ENCODE measurements around the gene MYRIP. TPM values are rescaled to one million over a fixed set of nuclear protein-coding genes. Genes with fewer than 3 reads are reported as not detected.

The MYRIP gene
- total RNA-seq, 1 experiment from 2014 or later = 0.59 TPM

DNA sequence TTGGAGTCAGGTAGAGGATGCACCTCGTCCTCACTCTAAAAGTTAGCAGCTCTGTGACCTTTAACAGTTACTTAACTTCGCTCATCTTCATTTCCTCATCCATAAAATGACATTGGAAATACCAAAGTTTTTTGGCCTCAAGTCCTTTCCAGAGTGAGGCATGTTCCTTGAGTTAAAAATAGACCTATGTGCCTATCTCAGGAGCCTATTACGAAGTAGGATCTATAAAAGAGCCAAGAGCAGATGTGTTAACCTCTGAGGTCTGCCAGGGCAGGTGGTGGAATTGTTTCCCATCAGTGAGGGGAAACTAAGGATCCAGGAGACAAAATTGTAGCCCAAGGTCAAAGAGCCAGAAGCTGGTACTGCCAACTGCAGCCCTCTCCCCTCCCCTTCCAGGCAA, 379.7 kb downstream of the MYRIP start:
- no peaks in the 10 kb centered on the region for H3K9me3 Mint-ChIP-seq (ENCODE audit: unreplicated experiment)
- CTCF ChIA-PET = no interaction called here
- no peaks in the 10 kb centered on the region for H3K27me3 ChIP-seq (replicated peaks; ENCODE audit: control insufficient read depth, insufficient read depth, low read length)
- POLR2A ChIA-PET = no interaction called here
- H3K4me3 ChIP-seq (ENCODE audit: low read depth, low read length) = no peak overlapping the region
- no peaks in the 10 kb centered on the region for H3K9me3 ChIP-seq
- TF ChIP-seq, protein P1, sequence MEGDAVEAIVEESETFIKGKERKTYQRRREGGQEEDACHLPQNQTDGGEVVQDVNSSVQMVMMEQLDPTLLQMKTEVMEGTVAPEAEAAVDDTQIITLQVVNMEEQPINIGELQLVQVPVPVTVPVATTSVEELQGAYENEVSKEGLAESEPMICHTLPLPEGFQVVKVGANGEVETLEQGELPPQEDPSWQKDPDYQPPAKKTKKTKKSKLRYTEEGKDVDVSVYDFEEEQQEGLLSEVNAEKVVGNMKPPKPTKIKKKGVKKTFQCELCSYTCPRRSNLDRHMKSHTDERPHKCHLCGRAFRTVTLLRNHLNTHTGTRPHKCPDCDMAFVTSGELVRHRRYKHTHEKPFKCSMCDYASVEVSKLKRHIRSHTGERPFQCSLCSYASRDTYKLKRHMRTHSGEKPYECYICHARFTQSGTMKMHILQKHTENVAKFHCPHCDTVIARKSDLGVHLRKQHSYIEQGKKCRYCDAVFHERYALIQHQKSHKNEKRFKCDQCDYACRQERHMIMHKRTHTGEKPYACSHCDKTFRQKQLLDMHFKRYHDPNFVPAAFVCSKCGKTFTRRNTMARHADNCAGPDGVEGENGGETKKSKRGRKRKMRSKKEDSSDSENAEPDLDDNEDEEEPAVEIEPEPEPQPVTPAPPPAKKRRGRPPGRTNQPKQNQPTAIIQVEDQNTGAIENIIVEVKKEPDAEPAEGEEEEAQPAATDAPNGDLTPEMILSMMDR (IDR thresholded peaks at IDR 0.05; ENCODE audit: insufficient read depth in 1 of 2, low read depth in 1 of 2, low read length in 1 of 2, severe bottlenecking in 1 of 2, unreplicated experiment in 1 of 2) = no peak
- H3K4me3 Mint-ChIP-seq (ENCODE audit: unreplicated experiment) = no peak overlapping the region
- no peaks in the 10 kb centered on the region for H3K4me1 Mint-ChIP-seq (ENCODE audit: low read depth, unreplicated experiment)
- no peaks in the 10 kb centered on the region for H3K36me3 Mint-ChIP-seq (ENCODE audit: insufficient read depth, unreplicated experiment)
- no TSS peak for BruUV-seq (replicated peaks)
- no peaks in the 10 kb centered on the region for H3K36me3 ChIP-seq (ENCODE audit: control insufficient read depth, insufficient read depth, low read length)
- no peak for DNase-seq
- H3K27ac Mint-ChIP-seq (ENCODE audit: unreplicated experiment) = no peak overlapping the region
- H3K4me1 ChIP-seq = no peaks in the 10 kb centered on the region
- intact Hi-C loops (cut with micrococcal nuclease; ENCODE audit: unreplicated experiment) = no loop called here
- peaks cover 3% of the 10 kb centered on the region for H3K27me3 Mint-ChIP-seq (ENCODE audit: insufficient read depth, unreplicated experiment)

DNA sequence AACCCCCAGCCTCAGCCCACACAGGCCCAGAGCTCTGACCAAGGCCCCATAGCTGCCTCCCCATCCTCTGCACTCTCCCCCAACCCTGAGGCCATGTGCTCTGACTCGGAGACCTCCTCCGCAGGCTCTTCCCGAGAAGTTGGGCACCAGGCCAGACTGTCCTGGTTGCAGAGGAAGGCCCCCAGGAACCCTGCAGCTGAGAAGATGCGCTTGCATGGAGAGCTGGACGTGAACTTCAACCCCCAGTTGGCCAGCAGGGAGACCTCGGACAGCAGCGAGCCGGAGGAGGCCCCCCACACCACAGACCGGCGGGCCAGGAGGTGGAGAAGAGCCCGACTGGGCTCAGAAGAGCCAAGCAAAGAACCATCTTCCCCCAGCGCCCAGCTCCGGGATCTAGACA, 380.6 kb downstream of the MYRIP start:
- BruUV-seq (replicated peaks) = no TSS peak
- no peaks in the 10 kb centered on the region for H3K36me3 ChIP-seq (ENCODE audit: control insufficient read depth, insufficient read depth, low read length)
- intact Hi-C loops (cut with micrococcal nuclease; ENCODE audit: unreplicated experiment) = loop anchor here (5.0 kb wide), 1 partner anchor 52 kb away; no protein-coding TSS in a partner anchor
- no peaks in the 10 kb centered on the region for H3K9me3 ChIP-seq
- POLR2A ChIA-PET = no interaction called here
- Mint-ChIP-seq H3K27me3 (ENCODE audit: insufficient read depth, unreplicated experiment) (peaks cover 3% of the 10 kb centered on the region), H3K9me3 (ENCODE audit: unreplicated experiment) (no peaks in the 10 kb centered on the region), H3K27ac (ENCODE audit: unreplicated experiment) (no peak overlapping the region), H3K4me1 (ENCODE audit: low read depth, unreplicated experiment) (no peaks in the 10 kb centered on the region), H3K4me3 (ENCODE audit: unreplicated experiment) (no peak overlapping the region), H3K36me3 (ENCODE audit: insufficient read depth, unreplicated experiment) (no peaks in the 10 kb centered on the region)
- no peak for DNase-seq
- H3K27me3 ChIP-seq (replicated peaks; ENCODE audit: control insufficient read depth, insufficient read depth, low read length) = no peaks in the 10 kb centered on the region
- TF ChIP-seq, protein P1 (IDR thresholded peaks at IDR 0.05; ENCODE audit: insufficient read depth in 1 of 2, low read depth in 1 of 2, low read length in 1 of 2, severe bottlenecking in 1 of 2, unreplicated experiment in 1 of 2) = no peak
- no peak overlapping the region for H3K4me3 ChIP-seq (ENCODE audit: low read depth, low read length)
- CTCF ChIA-PET = no interaction called here
- no peaks in the 10 kb centered on the region for H3K4me1 ChIP-seq

DNA sequence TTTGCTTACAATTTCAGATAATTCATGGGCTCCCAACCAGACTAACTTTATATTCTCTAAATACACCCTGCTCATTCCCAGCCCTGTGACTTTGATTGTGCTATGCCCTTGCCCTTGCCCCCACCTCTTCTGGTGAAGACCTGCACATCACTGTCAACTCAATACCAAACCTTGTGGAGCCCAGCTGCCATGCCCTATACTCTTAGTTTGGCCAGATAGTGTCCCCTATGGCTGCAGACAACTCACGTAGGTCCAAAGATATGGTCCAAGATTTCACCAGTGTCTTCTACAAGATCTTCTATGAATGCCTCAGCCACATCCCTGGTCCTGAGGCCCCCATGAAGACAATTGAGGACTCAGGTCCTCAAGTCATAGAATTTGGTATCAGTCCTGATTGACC, 381.8 kb downstream of the MYRIP start:
- Histone ChIP-seq H3K27me3 (replicated peaks; ENCODE audit: control insufficient read depth, insufficient read depth, low read length) (no peaks in the 10 kb centered on the region), H3K36me3 (ENCODE audit: control insufficient read depth, insufficient read depth, low read length) (no peaks in the 10 kb centered on the region), H3K4me1 (no peaks in the 10 kb centered on the region), H3K4me3 (ENCODE audit: low read depth, low read length) (no peak overlapping the region), H3K9me3 (no peaks in the 10 kb centered on the region)
- no peak for DNase-seq
- Mint-ChIP-seq H3K27me3 (ENCODE audit: insufficient read depth, unreplicated experiment) (peaks cover 7% of the 10 kb centered on the region), H3K9me3 (ENCODE audit: unreplicated experiment) (no peaks in the 10 kb centered on the region), H3K4me1 (ENCODE audit: low read depth, unreplicated experiment) (no peaks in the 10 kb centered on the region), H3K27ac (ENCODE audit: unreplicated experiment) (no peak overlapping the region), H3K4me3 (ENCODE audit: unreplicated experiment) (no peak overlapping the region), H3K36me3 (ENCODE audit: insufficient read depth, unreplicated experiment) (no peaks in the 10 kb centered on the region)
- TF ChIP-seq, protein P1 (IDR thresholded peaks at IDR 0.05; ENCODE audit: insufficient read depth in 1 of 2, low read depth in 1 of 2, low read length in 1 of 2, severe bottlenecking in 1 of 2, unreplicated experiment in 1 of 2) = no peak
- ChIA-PET POLR2A (interaction anchor here (0.6 kb wide), 1 partner anchor 14 kb away, joined by 3 read pairs; no protein-coding TSS in a partner anchor), CTCF (interaction anchor here (0.7 to 2.0 kb wide), 14 partner anchors 10 to 180 kb away, joined by 3 to 15 read pairs (median 3); partner anchors contain the start of gene EIF1B)
- intact Hi-C loops (cut with micrococcal nuclease; ENCODE audit: unreplicated experiment) = loop anchor here (5.0 kb wide), 1 partner anchor 51 kb away; no protein-coding TSS in a partner anchor
- BruUV-seq (replicated peaks) = no TSS peak
